Type B pancreatic cell (in vitro differentiated cells): ENCODE data around the gene LRCH1. TPM values are rescaled to one million over a fixed set of nuclear protein-coding genes. Genes with fewer than 3 reads are reported as not detected.

Source experiments
- DNase-seq: peaks from one replicate; pipeline ENCODE4 v3.0.0; 2021; ENCODE audit warnings: mixed read lengths; ENCODE audit not compliant: unreplicated experiment; ENCODE audit errors: extremely low spot score
- H3K27ac Mint-ChIP-seq: 2 replicates; pipeline ENCODE4 v1.8.0; 2021; ENCODE audit warnings: mild to moderate bottlenecking, mixed read lengths
- H3K27me3 Mint-ChIP-seq: 2 replicates; pipeline ENCODE4 v1.8.0; 2021; ENCODE audit warnings: mixed read lengths
- H3K36me3 Mint-ChIP-seq: 2 replicates; pipeline ENCODE4 v1.8.0; 2021; ENCODE audit warnings: mixed read lengths
- H3K4me1 Mint-ChIP-seq: one replicate; pipeline ENCODE4 v1.8.0; 2021; ENCODE audit warnings: mixed read lengths; ENCODE audit not compliant: unreplicated experiment
- H3K4me3 Mint-ChIP-seq: 2 replicates; pipeline ENCODE4 v1.8.0; 2021; ENCODE audit warnings: mild to moderate bottlenecking, mixed read lengths
- H3K9me3 Mint-ChIP-seq: 2 replicates; pipeline ENCODE4 v1.8.0; 2021; ENCODE audit warnings: mixed read lengths
- CTCF ChIP-seq: fragments of 200-600 bp; sonication (generic); conservative IDR thresholded peaks from 2 replicates; pipeline ENCODE4 v1.5.0; 2021; ENCODE audit warnings: antibody characterized with exemption, mild to moderate bottlenecking
- total RNA-seq: library from RNA; stranded (reverse); gene quantifications from 2 replicates; pipeline ENCODE4 v1.2.1, GENCODE V29; 2021; ENCODE audit warnings: low replicate concordance

The LRCH1 gene
- total RNA-seq, 1 donor from 2014 or later = 23.0 TPM

GRCh38 chr13:46622630-46623256 is 69.8 kb downstream of the LRCH1 start:
- H3K36me3 Mint-ChIP-seq = peaks cover 3% of the 10 kb centered on the region
- TF ChIP-seq CTCF = no peak
- no peaks in the 10 kb centered on the region for H3K27me3 Mint-ChIP-seq
- H3K27ac Mint-ChIP-seq = no peak overlapping the region
- H3K4me1 Mint-ChIP-seq = peaks cover 34% of the 10 kb centered on the region
- no peaks in the 10 kb centered on the region for H3K9me3 Mint-ChIP-seq
- no peak for DNase-seq
- H3K4me3 Mint-ChIP-seq = no peak overlapping the region

- TF ChIP-seq CTCF = no peak
- Mint-ChIP-seq H3K9me3 (no peaks in the 10 kb centered on the region), H3K4me1 (peaks cover 42% of the 10 kb centered on the region), H3K27me3 (no peaks in the 10 kb centered on the region), H3K36me3 (peaks cover 7% of the 10 kb centered on the region), H3K4me3 (no peak overlapping the region), H3K27ac (no peak overlapping the region)
- DNase-seq = no peak
Measured at GRCh38 chr13:46624353-46624752, 71.4 kb downstream of the LRCH1 start.

GRCh38 chr13:46624821-46625220 is 71.9 kb downstream of the LRCH1 start:
- Mint-ChIP-seq H3K9me3 (no peaks in the 10 kb centered on the region), H3K36me3 (peaks cover 7% of the 10 kb centered on the region), H3K4me3 (no peak overlapping the region), H3K27me3 (no peaks in the 10 kb centered on the region), H3K4me1 (peaks cover 47% of the 10 kb centered on the region), H3K27ac (no peak overlapping the region)
- DNase-seq = no peak
- no peak for TF ChIP-seq CTCF

GRCh38 chr13:46627462-46627861 is 74.5 kb downstream of the LRCH1 start:
- H3K4me1 Mint-ChIP-seq = peaks cover 43% of the 10 kb centered on the region
- H3K9me3 Mint-ChIP-seq = no peaks in the 10 kb centered on the region
- H3K27ac Mint-ChIP-seq = no peak overlapping the region
- no peak for TF ChIP-seq CTCF
- no peak for DNase-seq
- no peak overlapping the region for H3K4me3 Mint-ChIP-seq
- H3K27me3 Mint-ChIP-seq = no peaks in the 10 kb centered on the region
- peaks cover 7% of the 10 kb centered on the region for H3K36me3 Mint-ChIP-seq

- no peaks in the 10 kb centered on the region for H3K9me3 Mint-ChIP-seq
- peaks cover 43% of the 10 kb centered on the region for H3K4me1 Mint-ChIP-seq
- TF ChIP-seq CTCF = no peak
- no peak for DNase-seq
- H3K27me3 Mint-ChIP-seq = no peaks in the 10 kb centered on the region
- no peak overlapping the region for H3K4me3 Mint-ChIP-seq
- peaks cover 7% of the 10 kb centered on the region for H3K36me3 Mint-ChIP-seq
- H3K27ac Mint-ChIP-seq = no peak overlapping the region
Measured at GRCh38 chr13:46628622-46629365, 75.8 kb downstream of the LRCH1 start.
